GM19438 (cell line): ENCODE measurements around the gene PANK4.
"Not testable (repeated sequence)": the region's sequence is repeated elsewhere in the genome, so short reads cannot be mapped to it uniquely, and the experiment has no call there.

Source experiments
- ATAC-seq: cut with Tn5 transposase; IDR thresholded peaks from one replicate; pipeline ENCODE4 v1.9.1; 2021; ENCODE audit warnings: low read depth; ENCODE audit not compliant: unreplicated experiment

Gene PANK4

GRCh38 chr1:2525920-2526823, at the start of gene PANK4:
Gene PANK4 (minus strand): TSS chr1:2526596. CDS start chr1:2526587, 9 bp downstream.
- peak; percentile 80 for ATAC-seq

GRCh38 chr1:2574350-2574749, 48.0 kb upstream of the PANK4 start:
- ATAC-seq, result no peak

- ATAC-seq, result no peak
These were observed 47.0 kb upstream of the PANK4 start for GRCh38 chr1:2573250-2573920.

- no peak for ATAC-seq
These were observed 45.0 kb upstream of the PANK4 start for GRCh38 chr1:2571348-2571747.

GRCh38 chr1:2570332-2570731, 43.9 kb upstream of the PANK4 start:
- no peak for ATAC-seq

GRCh38 chr1:2569703-2570102, 43.3 kb upstream of the PANK4 start:
- not testable (repeated sequence) for ATAC-seq

GRCh38 chr1:2569060-2569459, 42.7 kb upstream of the PANK4 start:
- ATAC-seq, result no peak

- not testable (repeated sequence) for ATAC-seq
These were observed 41.9 kb upstream of the PANK4 start for GRCh38 chr1:2568187-2568816.

- no peak for ATAC-seq
These were observed 40.8 kb upstream of the PANK4 start for GRCh38 chr1:2567083-2567679.

- ATAC-seq, result no peak
These were observed 40.0 kb upstream of the PANK4 start for GRCh38 chr1:2566101-2567045.

GRCh38 chr1:2564815-2565374, 38.5 kb upstream of the PANK4 start:
- no peak for ATAC-seq

- no peak for ATAC-seq
These were observed 37.8 kb upstream of the PANK4 start for GRCh38 chr1:2564006-2564814.

GRCh38 chr1:2563205-2563604, 36.8 kb upstream of the PANK4 start:
- ATAC-seq, result no peak

- no peak for ATAC-seq
These were observed 35.8 kb upstream of the PANK4 start for GRCh38 chr1:2561898-2562895.

- no peak for ATAC-seq
These were observed 35.0 kb upstream of the PANK4 start for GRCh38 chr1:2561446-2561845.

- ATAC-seq, result no peak
These were observed 34.1 kb upstream of the PANK4 start for GRCh38 chr1:2560299-2561073.
